HUDEP-2 (cell line): ENCODE data around the gene MEN1.

ENCODE experiments used
- DNase-seq, 76 experiments: peaks; one replicate each; lab custom pipeline; 2025; ENCODE audit not compliant: unreplicated experiment in 76 of 76; lab: John Stamatoyannopoulos, UW

The MEN1 gene

GRCh38 chr11:64765851-64766665, 44.3 kb downstream of the MEN1 start:
- DNase-seq, result no peak

DNA sequence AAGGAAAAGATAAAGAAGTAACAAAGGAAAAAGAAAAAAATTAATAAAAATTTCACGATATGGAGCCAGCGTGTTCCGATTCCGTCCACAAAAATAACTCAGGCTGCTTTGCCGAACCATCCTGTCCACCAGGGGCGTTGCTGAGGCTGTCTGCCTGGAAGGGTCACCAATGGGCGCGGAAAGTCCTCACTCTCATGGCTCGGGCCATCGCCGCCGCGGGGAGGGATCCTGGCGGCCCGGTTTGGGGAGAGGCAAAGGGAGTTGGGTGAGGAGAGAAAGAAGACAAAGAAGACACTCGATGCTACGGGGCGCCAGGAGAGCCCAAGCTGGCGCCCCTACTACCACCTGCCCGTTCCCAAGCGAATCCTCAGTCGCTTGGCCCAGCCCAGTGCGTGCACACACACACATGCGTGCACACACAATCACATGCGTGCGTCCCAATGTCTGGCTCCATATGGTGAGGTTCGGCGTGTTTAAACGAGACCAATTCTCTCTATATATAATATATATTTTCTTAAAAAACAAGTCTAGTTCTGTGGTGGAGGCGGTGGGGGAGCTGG, 45.0 kb downstream of the MEN1 start:
- no peak for DNase-seq

- no peak for DNase-seq
Measured at GRCh38 chr11:64764753-64765152, 45.6 kb downstream of the MEN1 start.

GRCh38 chr11:64764040-64764611, 46.2 kb downstream of the MEN1 start:
- DNase-seq, result no peak

- DNase-seq, result no peak
Measured at GRCh38 chr11:64763526-64764039, 46.8 kb downstream of the MEN1 start.

- DNase-seq, result no peak
Measured at GRCh38 chr11:64762674-64763525, 47.5 kb downstream of the MEN1 start.

DNA sequence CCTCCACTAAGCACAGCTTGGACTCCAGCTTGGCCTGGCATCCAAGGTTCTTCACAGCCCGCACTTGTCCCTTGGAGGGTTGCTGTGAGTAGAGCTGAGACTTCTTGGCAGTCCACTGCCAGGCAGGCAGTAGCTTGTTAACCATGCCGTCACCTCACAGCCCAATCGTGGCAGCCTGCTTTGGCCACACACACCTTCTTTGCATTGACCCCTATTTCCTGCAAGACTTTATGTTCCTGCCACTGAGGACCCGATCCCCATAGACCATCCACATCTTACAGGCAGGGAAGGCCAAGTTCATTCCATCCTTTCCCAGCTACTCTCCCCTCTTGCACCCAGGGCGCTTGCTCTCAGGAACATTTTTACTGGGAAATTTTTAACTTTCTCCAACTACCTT, 48.1 kb downstream of the MEN1 start:
- DNase-seq, result no peak

- DNase-seq, result no peak
Measured at GRCh38 chr11:64760759-64761420, 49.5 kb downstream of the MEN1 start.

GRCh38 chr11:64759722-64760719, 50.3 kb downstream of the MEN1 start, which contains the start of gene PYGM:
TSS of gene PYGM (minus strand) at chr11:64759974. CDS start at chr11:64759898, 76 bp downstream.
- DNase-seq, result no peak

DNA sequence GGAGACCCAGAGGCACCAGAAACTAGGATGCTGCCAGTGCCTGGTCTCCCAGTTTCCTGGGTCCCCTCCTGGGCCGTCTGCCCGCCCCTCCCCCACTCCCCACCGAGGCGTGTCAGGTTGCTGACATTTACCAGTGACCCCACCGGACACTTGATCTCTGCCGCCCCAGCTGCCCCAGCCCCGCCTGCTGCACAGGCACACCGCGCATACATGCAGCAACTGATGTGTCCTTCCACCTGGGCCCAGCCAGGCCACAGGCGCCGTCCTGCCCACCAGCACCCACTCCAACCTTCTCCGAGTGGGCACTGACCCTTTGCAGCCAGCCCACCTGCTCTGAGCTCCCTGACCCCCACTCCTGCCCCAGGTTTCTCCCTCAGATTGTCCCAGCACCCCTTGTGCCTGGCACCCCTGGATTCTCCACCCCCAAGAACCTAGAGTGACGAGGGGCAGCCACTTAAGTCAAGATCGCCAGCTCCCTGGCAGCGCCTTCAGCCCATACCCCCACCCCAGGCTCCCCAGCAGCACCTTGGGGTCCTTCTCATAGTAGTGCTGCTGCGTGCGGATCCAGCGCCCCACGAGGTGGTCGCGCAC, 51.1 kb downstream of the MEN1 start:
- no peak for DNase-seq

DNA sequence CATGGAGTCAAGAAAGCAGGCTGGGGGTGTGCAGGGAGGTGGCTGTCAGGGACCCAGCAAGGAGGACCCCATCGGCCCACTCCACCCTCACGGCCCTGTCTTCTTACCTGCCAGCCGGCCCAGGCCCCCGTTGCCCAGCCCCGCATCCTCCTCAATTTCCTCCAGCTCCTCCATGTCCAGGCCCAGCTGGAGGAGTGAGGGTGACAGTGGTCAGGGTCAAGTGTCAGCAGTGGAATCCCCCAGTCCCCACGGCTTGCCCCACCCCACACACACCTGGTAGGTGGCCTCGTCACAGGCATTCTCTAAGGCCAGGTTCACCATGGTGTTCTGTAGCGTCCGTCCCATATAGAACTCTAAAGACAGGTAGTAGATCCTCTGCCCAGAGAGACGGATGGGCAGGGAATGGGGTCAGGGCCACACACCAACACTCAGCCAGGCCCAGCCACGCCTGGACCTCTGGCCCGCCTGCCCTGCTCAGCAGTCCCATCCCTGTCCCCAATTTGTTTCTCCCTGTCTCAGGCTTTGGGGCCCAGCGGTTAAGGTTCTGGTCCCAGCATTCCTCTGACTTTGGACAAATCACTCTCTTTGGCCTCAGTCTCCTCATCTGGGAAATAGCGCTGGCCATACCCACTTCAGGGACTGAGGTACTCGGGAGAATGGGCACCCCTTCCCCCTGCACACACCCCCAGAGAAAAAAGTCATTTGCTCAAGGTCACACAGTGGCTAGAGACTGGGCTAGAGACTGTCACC, 51.8 kb downstream of the MEN1 start:
- no peak for DNase-seq

GRCh38 chr11:64757549-64758329, 52.6 kb downstream of the MEN1 start:
- no peak for DNase-seq

GRCh38 chr11:64755681-64756361, 54.5 kb downstream of the MEN1 start:
- no peak for DNase-seq

GRCh38 chr11:64754919-64755662, 55.3 kb downstream of the MEN1 start:
- DNase-seq, result no peak

DNA sequence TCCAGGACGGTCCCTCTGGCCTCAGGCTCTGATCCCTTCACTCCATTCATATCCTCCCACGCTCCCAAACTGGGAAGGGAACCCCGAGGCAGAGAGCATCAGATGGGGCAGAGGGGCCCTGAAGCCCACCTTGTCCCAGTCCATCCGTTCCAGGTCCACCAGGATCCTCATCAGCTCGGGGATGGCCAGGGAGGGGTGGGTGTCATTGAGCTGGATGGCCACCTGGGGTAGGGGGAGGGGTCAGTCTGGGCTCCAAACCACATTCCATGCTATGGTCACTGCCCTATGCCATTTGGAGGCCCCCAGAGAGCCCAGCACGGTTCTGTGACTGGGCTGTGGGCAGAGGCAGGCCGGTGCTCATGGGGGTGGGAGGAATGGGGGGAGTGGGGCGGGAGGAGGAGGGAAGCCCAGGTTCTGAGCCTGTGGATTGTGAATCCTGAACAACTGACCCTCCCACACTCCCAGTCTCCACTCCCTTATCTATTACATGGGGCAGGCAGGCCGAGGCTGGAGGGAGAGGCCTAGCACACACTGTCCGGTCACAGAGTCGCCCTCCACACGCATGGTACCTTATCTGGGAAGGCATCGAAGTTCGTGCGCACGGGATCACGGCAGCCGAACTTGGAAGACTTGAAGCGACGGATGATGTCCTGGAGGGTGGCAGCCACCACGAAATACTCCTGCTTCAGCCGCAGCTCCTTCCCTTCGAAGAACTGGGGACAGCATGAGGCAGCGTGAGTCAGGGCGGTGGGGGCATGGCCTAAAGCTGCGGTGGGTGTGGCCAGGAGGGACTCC, 56.0 kb downstream of the MEN1 start:
- no peak for DNase-seq
